HTR-8/SVneo (cell line): ENCODE measurements around the gene SDR39U1.
"Not testable (repeated sequence)": the region's sequence is repeated elsewhere in the genome, so short reads cannot be mapped to it uniquely, and the experiment has no call there.

ENCODE experiments used
- DNase-seq: peaks from one replicate; pipeline ENCODE4 v3.0.0; 2011; ENCODE audit warnings: low spot score, mixed read lengths; ENCODE audit not compliant: insufficient read length
- FAIRE-seq: peaks from 2 replicates; lab custom pipeline; 2011; peaks lifted over from hg19 to GRCh38; lab: Jason Lieb, UNC

SDR39U1 gene

DNA sequence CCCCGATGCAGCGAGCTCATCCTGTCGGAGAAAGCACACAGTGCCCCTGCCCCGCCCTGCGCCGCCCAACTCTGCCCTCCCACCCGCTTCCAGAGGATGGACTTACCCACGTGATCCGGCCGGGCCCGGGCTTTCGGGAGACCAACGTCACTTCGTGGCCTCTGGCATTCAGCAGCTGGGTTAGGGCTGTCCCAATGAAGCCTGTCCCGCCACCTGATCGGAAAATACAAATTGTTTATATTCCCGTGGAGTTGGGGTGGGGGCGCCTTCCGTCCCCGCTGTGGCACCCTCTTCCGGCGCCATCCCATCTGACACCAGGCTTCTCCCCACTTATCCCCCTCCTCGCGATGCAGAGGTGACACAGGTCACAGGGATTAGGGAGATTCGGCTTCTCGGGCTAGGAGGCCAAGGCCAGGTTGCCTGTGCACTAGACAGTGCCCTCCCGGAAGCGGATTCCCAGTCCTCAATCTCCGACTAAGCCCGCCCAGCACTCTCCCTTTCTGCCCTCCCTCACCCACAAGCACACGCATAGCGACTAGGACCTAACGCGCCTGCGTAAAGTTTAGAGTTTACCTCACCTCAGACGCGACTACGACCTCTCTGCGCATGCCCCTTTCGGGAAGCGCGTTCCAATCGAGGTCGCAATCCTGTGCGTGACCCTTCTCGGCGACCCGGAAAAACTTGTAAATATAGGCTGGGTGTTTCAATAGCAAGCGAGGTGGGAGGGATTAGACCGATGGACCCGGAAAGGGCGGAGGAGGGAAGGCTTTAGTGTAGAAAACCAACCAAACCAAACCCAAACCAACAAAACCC, at the start of gene SDR39U1:
Gene SDR39U1 (minus strand): TSS at position 537 of the 813 bp plus-strand sequence. CDS start 7 bp downstream, at position 530.
- DNase-seq (peak; percentile 92), FAIRE-seq (peak; percentile 74)

DNA sequence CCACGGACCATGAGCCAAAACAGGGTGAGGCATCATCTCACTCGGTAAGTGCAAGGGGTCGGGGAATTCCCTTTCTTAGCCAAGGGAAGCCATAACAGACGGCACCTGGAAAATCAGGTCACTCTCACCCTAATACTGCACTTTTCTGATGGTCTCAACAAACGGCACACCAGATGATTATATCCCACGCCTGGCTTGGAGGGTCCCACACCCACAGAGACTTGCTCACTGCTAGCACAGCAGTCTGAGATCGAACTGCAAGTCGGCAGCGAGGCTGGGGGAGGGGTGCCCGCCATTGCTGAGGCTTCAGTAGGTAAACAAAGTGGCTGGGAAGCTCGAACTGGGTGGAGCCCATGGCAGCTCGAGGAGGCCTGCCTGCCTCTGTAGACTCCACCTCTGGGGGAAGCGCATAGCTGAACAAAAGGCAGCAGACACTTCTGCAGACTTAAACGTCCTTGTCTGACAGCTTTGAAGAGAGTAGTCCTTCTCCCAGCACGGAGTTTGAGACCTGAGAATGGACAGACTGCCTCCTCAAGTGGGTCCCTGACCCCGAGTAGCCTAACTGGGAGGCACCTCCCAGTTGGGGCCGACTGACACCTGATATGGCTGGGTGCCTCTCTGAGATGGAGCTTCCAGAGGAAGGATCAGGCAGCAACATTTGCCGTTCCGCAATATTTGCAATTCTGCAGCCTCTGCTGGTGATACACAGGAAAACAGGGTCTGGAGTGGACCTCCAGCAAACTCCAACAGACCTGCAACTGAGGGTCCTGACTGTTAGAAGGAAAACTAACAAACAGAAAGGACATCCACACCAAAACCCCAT, 49.2 kb upstream of the SDR39U1 start:
- not testable (repeated sequence) for DNase-seq, FAIRE-seq

- no peak for DNase-seq
- no peak for FAIRE-seq
Measured at GRCh38 chr14:24483604-24484252, 41.2 kb upstream of the SDR39U1 start.

- FAIRE-seq = not testable (repeated sequence)
- DNase-seq = peak; percentile 1
Measured at GRCh38 chr14:24482699-24483303, 40.2 kb upstream of the SDR39U1 start.

GRCh38 chr14:24481622-24482324, 39.2 kb upstream of the SDR39U1 start:
- DNase-seq (peak; percentile 18), FAIRE-seq (no peak)

DNA sequence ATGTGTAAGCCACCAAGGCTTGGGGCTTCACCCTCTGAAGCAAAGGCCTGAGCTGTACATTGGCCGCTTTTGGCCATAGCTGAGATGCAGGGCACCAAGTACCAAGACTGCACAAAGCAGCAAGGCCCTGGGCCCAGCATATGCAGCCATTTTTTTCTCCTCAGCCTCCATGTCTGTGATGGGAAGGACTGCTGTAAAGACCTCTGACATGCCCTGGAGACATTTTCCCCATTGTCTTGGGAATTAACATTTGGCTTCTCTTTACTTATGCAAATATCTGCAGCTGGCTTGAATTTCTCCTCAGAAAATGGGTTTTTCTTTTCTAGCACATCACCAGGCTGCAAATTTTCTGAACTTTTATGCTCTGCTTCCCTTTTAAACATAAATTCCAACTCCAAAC, 37.4 kb upstream of the SDR39U1 start:
- not testable (repeated sequence) for DNase-seq, FAIRE-seq

DNA sequence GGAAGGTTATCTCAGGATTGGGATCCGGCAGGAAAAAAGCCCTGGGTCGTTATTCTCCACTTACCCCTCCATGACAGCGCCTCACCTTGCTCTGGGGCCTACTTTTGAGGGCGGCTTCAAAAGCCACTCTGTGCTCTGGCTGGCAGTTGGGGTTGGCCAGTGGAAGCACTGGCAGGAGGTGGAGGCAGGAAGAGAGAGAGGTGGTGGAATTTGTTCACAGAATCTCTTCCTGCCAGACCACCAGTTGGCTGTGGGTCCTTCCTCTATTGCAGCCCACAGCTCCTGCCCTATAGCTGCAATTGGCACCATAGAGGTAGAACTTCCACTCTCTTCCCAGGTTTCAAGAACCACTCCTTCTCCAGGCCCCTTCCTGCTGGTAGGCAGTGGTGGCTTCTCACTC, 32.7 kb upstream of the SDR39U1 start:
- FAIRE-seq (no peak), DNase-seq (no peak)

- FAIRE-seq = no peak
- DNase-seq = no peak
Measured at GRCh38 chr14:24473211-24473610, 30.6 kb upstream of the SDR39U1 start.

- not testable (repeated sequence) for DNase-seq, FAIRE-seq
Measured at GRCh38 chr14:24470450-24470849, 27.9 kb upstream of the SDR39U1 start.

DNA sequence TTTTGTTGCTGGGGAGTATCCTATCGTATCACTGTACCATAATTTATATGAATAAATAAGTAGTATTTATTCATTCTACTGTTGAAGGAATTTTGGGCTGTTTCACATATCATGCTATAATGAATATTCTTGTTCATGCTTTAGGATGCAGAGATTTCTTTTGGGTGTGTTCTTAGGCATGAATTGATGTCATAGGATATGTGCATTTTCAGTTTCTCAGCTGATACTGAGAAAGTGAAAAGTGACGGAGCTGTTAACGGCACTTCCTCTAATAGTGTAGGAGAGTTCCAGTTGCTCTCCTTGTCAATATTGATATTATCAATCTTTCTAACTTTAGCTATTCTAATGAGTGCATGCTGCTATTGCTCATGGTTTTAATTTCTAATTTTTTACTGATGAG, 23.2 kb upstream of the SDR39U1 start:
- no peak for FAIRE-seq

GRCh38 chr14:24465368-24465767, 22.8 kb upstream of the SDR39U1 start:
- FAIRE-seq = no peak
- no peak for DNase-seq

More for the DNA sequence above, 23.2 kb upstream of the SDR39U1 start:
- no peak for DNase-seq

GRCh38 chr14:24463884-24464785, 21.6 kb upstream of the SDR39U1 start:
- DNase-seq = no peak
- FAIRE-seq = no peak

DNA sequence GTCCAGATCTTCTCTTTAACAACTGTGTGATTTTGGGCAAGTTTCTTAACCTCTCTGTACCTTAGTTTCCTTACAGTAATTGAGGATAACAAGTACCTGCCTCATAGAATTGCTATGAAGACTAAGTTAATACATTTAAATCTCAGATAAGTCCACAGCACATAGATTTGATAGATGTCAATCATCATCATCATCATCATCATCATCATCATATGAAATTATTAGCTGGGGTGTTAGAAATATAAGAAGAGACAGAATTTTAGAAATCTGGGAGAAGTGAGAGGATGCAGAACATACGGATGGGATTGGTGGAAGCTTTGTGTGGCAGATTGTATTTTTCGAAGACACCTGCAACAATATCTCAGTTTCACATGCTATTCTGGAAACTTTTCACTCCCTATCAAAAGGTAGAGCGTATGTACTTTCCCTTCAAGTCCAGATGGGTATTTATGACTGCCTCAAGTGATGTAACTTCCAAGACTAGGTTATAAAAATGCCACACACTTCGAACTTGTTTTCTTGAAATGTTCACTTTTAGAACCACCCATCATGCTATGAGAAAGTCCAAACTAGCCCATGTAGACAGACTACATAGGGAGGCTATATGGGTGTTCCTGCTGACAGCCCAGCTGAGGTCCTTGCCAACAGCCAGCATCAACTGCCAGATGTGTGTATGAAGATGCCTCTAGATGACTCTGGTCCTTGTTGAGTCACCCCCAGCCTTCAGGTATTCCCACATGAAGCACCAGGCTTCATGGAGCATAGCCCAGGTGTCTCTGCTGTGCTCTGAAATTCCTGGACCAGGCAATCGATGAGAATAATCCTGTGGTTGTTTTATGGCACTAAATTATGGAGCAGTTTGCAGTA, 20.7 kb upstream of the SDR39U1 start:
- no peak for DNase-seq
- FAIRE-seq = no peak

- no peak for DNase-seq
- FAIRE-seq = no peak
Measured at GRCh38 chr14:24461336-24461735, 18.8 kb upstream of the SDR39U1 start.

GRCh38 chr14:24459331-24459730, 16.8 kb upstream of the SDR39U1 start:
- no peak for FAIRE-seq
- DNase-seq = no peak

DNA sequence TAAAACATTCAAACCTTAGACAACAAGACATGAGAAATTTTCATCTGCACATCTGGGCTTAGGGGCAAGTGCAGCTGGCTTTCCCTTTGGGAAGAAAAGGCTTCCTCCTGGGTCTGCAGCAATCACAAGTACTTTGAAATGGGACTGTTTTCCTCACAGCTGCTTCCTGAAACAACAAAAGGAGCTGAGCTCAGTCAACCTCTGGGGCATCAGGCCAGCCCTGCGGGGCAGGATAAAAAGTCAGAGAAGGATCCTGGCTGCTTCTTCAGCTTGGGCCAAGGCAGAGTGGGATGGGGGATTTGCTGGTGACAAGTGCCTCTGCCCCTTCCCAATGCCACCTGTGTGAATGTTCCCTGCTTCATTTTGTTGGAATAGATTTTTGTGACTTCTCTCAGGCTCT, 16.2 kb upstream of the SDR39U1 start:
- no peak for FAIRE-seq

DNA sequence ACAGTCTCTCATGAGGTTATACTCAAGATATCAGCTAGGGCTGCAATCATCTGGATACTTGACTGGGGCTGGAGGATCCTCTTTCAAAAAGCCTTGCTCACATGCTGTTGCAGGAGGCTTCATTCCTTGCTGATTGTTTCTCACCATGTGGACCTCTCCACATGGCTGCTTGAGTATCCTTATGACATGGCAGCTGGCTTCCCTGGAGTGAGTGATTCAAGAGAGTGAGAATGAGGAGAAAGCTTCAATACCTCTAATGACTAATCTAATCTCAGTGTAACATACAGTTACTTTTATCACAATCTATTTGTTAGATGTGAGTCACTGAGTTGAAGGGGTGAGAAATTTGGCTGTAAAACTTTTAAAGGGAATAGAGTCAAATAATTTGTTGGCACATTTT, 14.4 kb upstream of the SDR39U1 start:
- no peak for DNase-seq
- FAIRE-seq = no peak

More for the DNA sequence above, 16.2 kb upstream of the SDR39U1 start:
- no peak for DNase-seq

- DNase-seq, FAIRE-seq: not testable (repeated sequence)
Measured at GRCh38 chr14:24450828-24451227, 8.3 kb upstream of the SDR39U1 start.
